Adipocyte (in vitro differentiated cells): ENCODE data around the gene PIM2.

ENCODE experiments used
- DNase-seq: peaks from one replicate; pipeline ENCODE4 v3.0.0-alpha.2; 2015; ENCODE audit warnings: low read depth
- H3K27me3 ChIP-seq: replicated peaks from 2 replicates; pipeline ENCODE4 v1.7.0; 2013; ENCODE audit warnings: mild to moderate bottlenecking, low read length, moderate library complexity; ENCODE audit not compliant: control insufficient read depth, insufficient read depth
- H3K36me3 ChIP-seq: 2 replicates; pipeline ENCODE4 v1.7.0; 2013; ENCODE audit warnings: low read length, mild to moderate bottlenecking, moderate library complexity; ENCODE audit not compliant: control insufficient read depth, insufficient read depth, severe bottlenecking
- H3K4me1 ChIP-seq: 2 replicates; pipeline ENCODE4 v1.7.0; 2013; ENCODE audit warnings: mild to moderate bottlenecking, low read length, moderate library complexity; ENCODE audit not compliant: control insufficient read depth, insufficient read depth
- H3K4me3 ChIP-seq: 2 replicates; pipeline ENCODE4 v1.7.0; 2013; ENCODE audit warnings: mild to moderate bottlenecking, low read length, moderate library complexity
- H3K9ac ChIP-seq: 2 replicates; pipeline ENCODE4 v1.7.0; 2013; ENCODE audit warnings: mild to moderate bottlenecking, low read length, moderate library complexity
- H3K9me3 ChIP-seq: 2 replicates; pipeline ENCODE4 v1.7.0; 2013; ENCODE audit warnings: mild to moderate bottlenecking, low read length, moderate library complexity; ENCODE audit not compliant: control insufficient read depth

PIM2 gene

DNA sequence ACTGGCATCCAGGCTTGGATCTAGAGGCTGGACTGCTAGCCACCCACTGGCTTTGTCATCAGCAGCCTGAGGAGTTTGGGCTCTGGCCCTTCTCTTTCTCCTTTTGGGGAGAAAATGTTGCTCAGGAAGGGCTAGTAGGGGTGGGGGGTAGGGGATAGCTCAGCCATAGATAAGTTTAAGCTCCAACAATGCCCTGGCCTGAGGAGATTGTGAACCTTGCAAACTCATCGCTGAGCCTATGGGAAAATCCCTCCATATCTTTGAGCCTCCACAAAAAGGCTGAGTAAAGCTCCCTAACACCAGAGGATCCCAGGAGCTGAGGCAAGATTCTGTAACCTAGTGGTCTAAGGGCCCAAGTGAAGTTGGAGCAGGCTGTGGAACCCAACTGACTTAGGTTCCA lies 29.8 kb upstream of the PIM2 start:
- Histone ChIP-seq H3K9me3 (no peaks in the 10 kb centered on the region), H3K27me3 (no peaks in the 10 kb centered on the region), H3K4me1 (peaks cover 3% of the 10 kb centered on the region), H3K36me3 (peaks cover 8% of the 10 kb centered on the region), H3K9ac (no peak overlapping the region), H3K4me3 (no peak overlapping the region)
- DNase-seq: no peak

DNA sequence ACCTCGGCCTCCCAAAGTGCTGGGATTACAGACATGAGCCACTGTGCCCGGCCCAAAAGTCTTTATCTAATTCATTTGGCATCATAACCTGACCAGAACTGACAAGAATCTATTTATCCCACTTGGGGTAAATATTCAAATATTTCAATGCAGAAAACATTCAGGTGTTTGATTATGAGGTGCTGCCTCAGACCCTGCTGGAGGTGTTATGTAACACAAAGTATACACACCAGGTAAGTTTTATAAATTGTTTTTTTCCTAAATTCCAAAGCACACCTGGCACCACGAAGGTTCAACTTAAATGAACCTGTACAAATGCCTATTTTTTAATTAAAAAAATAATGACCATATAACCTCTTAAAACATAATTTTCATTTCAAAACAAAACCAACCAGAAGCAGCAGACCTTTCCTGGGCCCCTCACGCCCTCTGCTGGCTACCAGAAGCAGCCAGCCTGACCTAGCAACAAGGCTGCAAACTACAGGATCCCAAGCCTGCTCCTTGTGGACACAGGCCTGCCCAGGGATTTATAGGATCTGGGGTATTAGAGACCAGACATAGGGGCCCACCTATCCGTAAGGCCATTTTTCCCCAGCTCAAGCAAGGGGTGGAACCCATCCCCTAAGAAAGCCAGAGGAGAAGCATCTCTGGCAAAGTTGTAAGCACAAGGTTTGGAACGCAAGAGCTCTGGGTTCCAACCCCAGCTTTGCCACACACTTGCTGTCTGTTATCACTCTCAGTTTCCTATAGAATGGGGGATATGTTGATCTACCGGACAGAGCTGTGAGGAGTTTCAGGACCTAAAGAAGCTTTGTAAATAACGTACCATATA lies 26.9 kb upstream of the PIM2 start:
- Histone ChIP-seq H3K9me3 (no peaks in the 10 kb centered on the region), H3K4me3 (no peak overlapping the region), H3K36me3 (peaks cover 14% of the 10 kb centered on the region), H3K27me3 (no peaks in the 10 kb centered on the region), H3K9ac (no peak overlapping the region), H3K4me1 (no peaks in the 10 kb centered on the region)
- DNase-seq: peak; percentile 73

DNA sequence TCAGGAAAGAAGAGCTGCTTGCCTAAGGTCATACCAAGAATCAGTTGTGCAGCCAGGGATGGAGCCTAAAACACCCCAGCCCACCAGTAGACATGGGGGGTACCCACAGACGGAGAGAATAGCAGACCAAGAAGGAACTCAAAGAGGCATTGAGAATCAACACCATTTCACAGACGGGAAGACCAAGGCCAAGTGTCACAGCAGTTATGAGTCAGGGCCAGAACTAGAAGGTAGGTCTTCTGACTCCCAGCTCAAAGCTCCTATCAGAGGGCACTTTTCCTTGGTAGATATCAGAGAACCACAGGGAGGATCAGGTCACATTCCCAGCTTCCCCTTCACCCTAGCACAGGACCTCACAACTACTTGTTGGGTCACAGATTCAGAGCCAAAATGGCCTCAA lies 24.1 kb upstream of the PIM2 start:
- no peaks in the 10 kb centered on the region for H3K9me3 ChIP-seq
- DNase-seq: no peak
- no peak overlapping the region for H3K9ac ChIP-seq
- H3K27me3 ChIP-seq: peaks cover 10% of the 10 kb centered on the region
- H3K4me3 ChIP-seq: no peak overlapping the region
- H3K36me3 ChIP-seq: peaks cover 25% of the 10 kb centered on the region
- H3K4me1 ChIP-seq: no peaks in the 10 kb centered on the region

DNA sequence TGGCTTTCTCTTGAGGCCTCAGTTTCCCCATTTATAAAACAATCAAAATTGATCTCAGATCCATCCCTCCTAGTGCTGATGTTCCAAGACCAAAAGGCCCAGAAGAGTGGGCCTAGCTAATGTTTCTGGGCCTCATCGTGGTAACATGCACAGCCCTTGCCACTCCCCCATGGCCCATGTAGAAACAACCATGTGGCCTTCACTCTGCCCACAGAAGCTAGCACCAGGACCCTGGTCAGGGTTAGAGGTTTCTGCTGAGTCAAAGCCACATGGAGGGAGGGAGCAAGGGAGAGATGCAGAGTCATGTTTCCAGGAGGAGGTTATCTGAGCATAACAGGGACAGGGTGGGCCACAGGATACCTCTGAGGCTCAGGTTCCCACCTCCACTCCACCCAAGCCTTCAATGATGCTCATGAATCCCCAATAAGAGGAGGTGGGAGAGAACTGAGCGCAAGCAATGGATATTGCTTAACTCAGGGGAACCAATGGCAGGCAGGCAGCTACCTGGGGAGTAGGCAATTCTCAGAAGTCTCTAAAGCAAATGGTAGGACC lies 21.7 kb upstream of the PIM2 start:
- Histone ChIP-seq H3K36me3 (peaks cover 25% of the 10 kb centered on the region), H3K27me3 (peaks cover 10% of the 10 kb centered on the region), H3K4me1 (no peaks in the 10 kb centered on the region), H3K9ac (no peak overlapping the region), H3K4me3 (no peak overlapping the region), H3K9me3 (no peaks in the 10 kb centered on the region)
- no peak for DNase-seq

DNA sequence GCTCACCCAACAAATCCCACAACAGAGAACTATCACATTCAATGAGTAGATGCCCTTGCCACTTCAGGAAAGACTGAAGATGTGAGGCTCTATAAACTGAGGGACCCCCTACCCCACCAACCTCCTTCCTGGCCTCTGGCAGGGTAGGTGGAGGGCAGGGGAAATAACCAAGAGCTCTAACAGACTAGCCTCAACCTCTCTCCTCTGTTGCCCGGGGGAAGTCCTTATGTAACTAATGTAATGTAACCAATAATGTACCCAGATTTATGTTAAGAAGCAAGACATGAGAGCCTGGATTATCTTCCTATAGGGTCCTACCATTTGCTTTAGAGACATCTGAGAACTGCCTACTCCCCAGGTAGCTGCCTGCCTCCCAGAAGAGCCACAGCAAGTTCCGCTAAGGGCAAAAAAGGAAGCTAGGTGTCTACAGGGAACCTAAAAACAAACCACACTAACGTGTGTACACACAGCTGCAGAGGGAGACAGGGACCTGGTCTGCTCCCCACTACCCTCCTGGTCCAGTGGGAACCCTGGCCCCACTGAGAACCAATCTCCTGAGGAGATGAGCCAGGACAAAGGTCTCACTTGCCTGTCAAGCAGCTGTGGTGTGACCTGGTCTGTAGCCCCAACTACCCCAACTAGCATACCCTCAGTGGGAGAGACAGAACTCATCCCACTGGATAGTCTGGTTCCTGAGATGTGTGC lies 20.9 kb upstream of the PIM2 start:
- H3K4me1 ChIP-seq: no peaks in the 10 kb centered on the region
- peaks cover 31% of the 10 kb centered on the region for H3K36me3 ChIP-seq
- DNase-seq: no peak
- peaks cover 10% of the 10 kb centered on the region for H3K27me3 ChIP-seq
- H3K9me3 ChIP-seq: no peaks in the 10 kb centered on the region
- no peak overlapping the region for H3K9ac ChIP-seq
- H3K4me3 ChIP-seq: no peak overlapping the region

DNA sequence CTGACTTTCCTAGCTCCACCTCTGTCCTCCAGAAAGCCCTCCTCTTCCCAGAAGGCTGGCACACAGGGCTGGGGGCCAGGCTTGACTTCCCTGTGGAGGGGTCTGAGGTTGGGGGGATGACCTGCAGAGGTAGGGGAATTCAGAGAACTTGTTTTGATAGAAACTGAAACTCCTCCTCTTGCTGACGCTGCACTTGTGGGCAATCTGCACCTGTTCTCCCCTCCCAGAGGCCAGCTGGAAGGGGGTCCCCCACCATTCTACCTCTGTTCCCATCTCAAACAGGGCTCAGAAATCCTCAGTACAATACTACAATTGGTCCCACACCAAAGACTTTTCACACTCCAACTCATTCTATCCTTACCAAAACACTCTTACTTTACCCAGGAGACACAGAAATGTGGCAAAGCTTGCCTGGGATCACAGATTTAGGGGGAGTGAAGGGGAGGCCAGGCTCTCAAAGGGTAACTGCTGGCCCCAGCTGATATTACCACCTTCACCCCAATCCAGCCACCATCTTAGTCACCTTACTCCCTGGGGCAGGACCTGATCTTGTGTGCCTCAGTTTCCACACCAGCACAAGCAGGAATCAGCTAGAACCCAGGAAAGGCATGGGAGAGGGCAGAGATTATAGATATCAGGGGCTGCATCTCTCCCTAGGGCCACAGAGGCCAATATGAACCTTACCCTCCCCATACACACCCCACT lies 20.0 kb upstream of the PIM2 start:
- no peaks in the 10 kb centered on the region for H3K4me1 ChIP-seq
- no peaks in the 10 kb centered on the region for H3K9me3 ChIP-seq
- H3K4me3 ChIP-seq: no peak overlapping the region
- DNase-seq: no peak
- H3K9ac ChIP-seq: no peak overlapping the region
- peaks cover 10% of the 10 kb centered on the region for H3K27me3 ChIP-seq
- peaks cover 37% of the 10 kb centered on the region for H3K36me3 ChIP-seq

DNA sequence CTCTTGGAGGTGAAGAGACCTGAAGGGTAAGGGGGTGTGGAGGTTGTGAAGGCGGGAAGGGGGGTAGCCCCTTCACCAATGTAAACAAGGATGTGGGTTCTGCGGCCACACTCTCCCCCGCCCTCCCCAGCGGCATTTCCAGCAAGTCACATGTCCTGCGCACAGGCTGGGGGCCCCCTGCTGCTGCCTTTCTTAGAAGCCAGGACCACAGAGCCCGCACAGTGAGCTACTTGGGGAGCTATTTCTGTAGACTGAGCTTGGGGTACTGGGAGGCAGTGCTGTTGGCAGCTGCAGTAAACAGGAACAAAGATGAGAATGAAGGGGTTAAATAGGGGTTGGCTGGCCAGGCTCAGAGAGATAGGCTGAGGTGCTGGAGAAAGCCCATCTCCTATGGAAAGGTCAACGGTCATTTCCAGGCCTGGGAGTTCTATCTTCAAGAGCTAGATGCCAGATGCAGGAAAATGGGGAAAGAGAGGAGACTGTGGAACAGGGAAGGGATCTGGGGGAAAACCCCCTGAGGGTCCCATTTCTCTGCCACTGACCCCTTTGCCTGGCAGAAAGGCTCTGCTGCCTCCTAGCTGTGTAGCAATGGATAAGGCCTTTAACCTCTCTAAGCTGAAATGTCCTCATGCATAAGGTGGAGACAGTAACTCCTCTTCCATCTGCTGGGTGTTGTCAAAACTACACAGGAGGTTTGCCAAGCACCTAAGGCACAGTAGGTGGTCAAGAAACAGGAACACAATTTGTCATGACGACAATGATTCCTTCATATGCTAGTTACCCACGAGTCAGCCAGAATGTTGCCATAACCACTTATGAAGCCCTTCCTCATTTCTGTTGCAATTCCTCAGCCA lies 18.5 kb upstream of the PIM2 start:
- Histone ChIP-seq H3K4me1 (no peaks in the 10 kb centered on the region), H3K4me3 (no peak overlapping the region), H3K9me3 (peaks cover 6% of the 10 kb centered on the region), H3K27me3 (peaks cover 10% of the 10 kb centered on the region), H3K36me3 (peaks cover 41% of the 10 kb centered on the region), H3K9ac (no peak overlapping the region)
- DNase-seq: no peak

DNA sequence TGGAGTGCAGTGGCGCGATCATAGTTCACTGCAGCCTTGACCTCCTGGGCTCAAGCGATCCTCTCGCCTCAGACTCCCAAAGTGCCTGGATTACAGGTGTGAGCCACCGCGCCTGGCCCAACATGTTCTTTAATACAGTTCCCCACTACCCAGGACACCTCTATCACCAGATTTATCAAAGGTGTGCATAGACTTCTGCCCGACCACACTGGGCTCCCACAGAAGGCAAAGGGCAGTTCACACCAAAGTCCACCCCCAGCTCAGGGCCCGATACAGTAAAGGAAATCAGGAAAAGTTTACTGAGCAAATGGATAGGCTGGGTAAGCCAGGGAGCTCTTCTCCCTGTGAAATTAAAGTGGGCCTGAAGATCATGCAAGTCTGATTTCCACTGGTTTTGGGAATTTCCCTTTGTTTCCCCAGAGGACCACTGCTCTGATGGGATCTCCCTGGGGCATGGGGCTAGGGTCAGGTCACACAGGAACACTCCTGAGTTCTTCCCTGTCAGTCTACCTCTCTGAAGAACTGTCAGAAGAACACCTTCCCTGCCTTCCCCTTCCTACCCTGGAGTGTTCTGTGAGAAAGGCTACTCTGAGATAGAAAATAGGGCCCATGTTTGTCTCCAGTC lies 17.7 kb upstream of the PIM2 start:
- no peak overlapping the region for H3K4me3 ChIP-seq
- peaks cover 6% of the 10 kb centered on the region for H3K9me3 ChIP-seq
- H3K36me3 ChIP-seq: peaks cover 37% of the 10 kb centered on the region
- no peak overlapping the region for H3K9ac ChIP-seq
- peaks cover 10% of the 10 kb centered on the region for H3K27me3 ChIP-seq
- no peaks in the 10 kb centered on the region for H3K4me1 ChIP-seq
- DNase-seq: no peak

DNA sequence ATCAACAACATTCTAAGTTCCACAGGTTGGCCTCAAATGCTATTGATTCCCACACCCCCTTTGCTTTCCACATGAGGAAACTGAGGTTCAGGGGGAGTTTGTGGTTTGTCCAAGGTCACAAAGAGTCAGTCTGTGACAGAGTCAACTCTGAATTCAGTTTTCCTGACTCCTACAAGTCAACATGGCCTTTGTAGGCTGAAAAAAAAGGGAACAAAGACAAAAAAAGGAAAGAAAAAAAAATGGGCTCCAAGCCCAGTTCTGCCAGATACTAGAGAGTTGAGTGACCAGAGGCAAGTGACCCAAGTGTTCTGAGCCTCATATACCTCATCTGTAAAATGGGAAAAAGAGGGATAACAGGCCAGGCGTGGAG lies 16.5 kb upstream of the PIM2 start:
- H3K4me3 ChIP-seq: no peak overlapping the region
- DNase-seq: no peak
- H3K36me3 ChIP-seq: peaks cover 38% of the 10 kb centered on the region
- no peaks in the 10 kb centered on the region for H3K4me1 ChIP-seq
- H3K9ac ChIP-seq: no peak overlapping the region
- peaks cover 10% of the 10 kb centered on the region for H3K27me3 ChIP-seq
- peaks cover 6% of the 10 kb centered on the region for H3K9me3 ChIP-seq

DNA sequence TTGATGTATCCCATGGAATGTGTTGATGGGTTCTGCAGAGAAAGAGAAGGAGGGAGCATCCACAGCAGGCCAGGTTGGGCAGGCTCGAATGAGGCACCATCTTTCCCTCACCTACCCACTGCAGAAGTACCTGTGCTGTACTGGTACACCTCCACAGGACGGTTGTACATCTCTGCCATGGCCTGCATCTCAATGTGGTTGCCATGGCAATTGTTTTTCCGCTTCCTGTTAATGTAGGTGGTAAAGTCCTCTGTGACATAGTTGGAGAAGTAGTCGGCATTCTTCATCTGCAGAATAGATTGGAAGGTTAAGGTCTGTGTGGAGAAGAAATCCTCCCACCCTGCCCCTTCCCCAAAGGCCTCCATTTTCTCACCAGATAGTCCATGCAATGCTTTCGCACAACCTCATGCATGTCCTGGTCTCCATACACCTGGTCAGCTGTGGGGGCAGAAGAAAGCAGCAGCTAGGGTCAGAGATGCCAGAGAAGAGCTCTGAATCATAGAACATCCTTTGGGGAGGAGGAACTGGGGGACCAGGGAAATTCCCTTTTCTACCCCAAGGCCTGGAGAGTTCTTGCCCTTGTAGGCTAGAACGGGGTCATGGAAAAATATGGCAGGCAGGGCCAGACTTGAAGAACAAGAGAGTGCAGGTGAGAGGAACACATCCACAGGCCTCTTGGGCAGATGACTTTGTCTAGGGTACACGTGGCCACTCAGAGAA lies 15.9 kb upstream of the PIM2 start:
- Histone ChIP-seq H3K4me3 (no peak overlapping the region), H3K4me1 (no peaks in the 10 kb centered on the region), H3K9ac (no peak overlapping the region), H3K9me3 (peaks cover 6% of the 10 kb centered on the region), H3K36me3 (peaks cover 36% of the 10 kb centered on the region), H3K27me3 (peaks cover 6% of the 10 kb centered on the region)
- no peak for DNase-seq
